Measurements from ENCODE around the gene ATP8B2. TPM values are rescaled to one million over a fixed set of nuclear protein-coding genes. Genes with fewer than 3 reads are reported as not detected.

Gene ATP8B2
- total RNA-seq, 6 donors from 2014 or later, result 20.2 to 45.1 (median 37.4) TPM

- no peak overlapping the region for H3K27ac ChIP-seq
- H3K4me3 ChIP-seq, result no peak overlapping the region
- DNase-seq, result no peak
- peaks cover 0 to 2% (median under 1%) of the 10 kb centered on the region in 4 donors for H3K27me3 ChIP-seq
- TF ChIP-seq CTCF (IDR thresholded peaks at IDR 0.05) (no peak), POLR2AphosphoS5 (IDR thresholded peaks at IDR 0.05) (no peak), EP300 (IDR thresholded peaks at IDR 0.05) (no peak), POLR2A (IDR thresholded peaks at IDR 0.05) (no peak)
- peaks cover 39 to 56% (median 53%) of the 10 kb centered on the region in 4 donors for H3K4me1 ChIP-seq
- H3K9me3 ChIP-seq, result no peaks in the 10 kb centered on the region
- no peak for ATAC-seq (ENCODE audit: low FRiP score in 2 of 2)
- H3K36me3 ChIP-seq, result peaks cover 0 to 44% (median 6%) of the 10 kb centered on the region in 4 donors
These were observed 5.3 kb downstream of the ATP8B2 start for GRCh38 chr1:154330669-154331068.

- WGBS, 2 donors, result 67 to 75% methylated on average over 13 of the region's 13 CpGs
- peak overlapping the region in 3 of 4 donors; percentile 65 to 71 (median 68) for H3K27ac ChIP-seq
- TF ChIP-seq EP300 (IDR thresholded peaks at IDR 0.05) (no peak), CTCF (IDR thresholded peaks at IDR 0.05) (no peak), POLR2AphosphoS5 (IDR thresholded peaks at IDR 0.05) (no peak), POLR2A (IDR thresholded peaks at IDR 0.05) (no peak)
- H3K27me3 ChIP-seq, result no peaks in the 10 kb centered on the region
- H3K9me3 ChIP-seq, result no peaks in the 10 kb centered on the region
- DNase-seq, result no peak
- peaks cover 13 to 21% (median 19%) of the 10 kb centered on the region in 4 donors for H3K4me1 ChIP-seq
- no peak overlapping the region for H3K4me3 ChIP-seq
- H3K36me3 ChIP-seq, result peaks cover 0 to 66% (median 11%) of the 10 kb centered on the region in 4 donors
- no peak for ATAC-seq (ENCODE audit: low FRiP score in 2 of 2)
These were observed 9.0 kb downstream of the ATP8B2 start for GRCh38 chr1:154334079-154335024.

- H3K27me3 ChIP-seq, result no peaks in the 10 kb centered on the region
- no peak for TF ChIP-seq EP300 (IDR thresholded peaks at IDR 0.05)
- peak in 1 of 2 donors; percentile 13 for TF ChIP-seq POLR2AphosphoS5 (IDR thresholded peaks at IDR 0.05)
- no peak for TF ChIP-seq POLR2A (IDR thresholded peaks at IDR 0.05)
- TF ChIP-seq CTCF (IDR thresholded peaks at IDR 0.05), result peak; percentile 80 to 87 (median 86)
- 34 to 35% methylated on average over 11 of the region's 11 CpGs for WGBS, 2 donors
- peak overlapping the region in 3 of 4 donors; percentile 65 to 71 (median 68) for H3K27ac ChIP-seq
- no peak overlapping the region for H3K4me3 ChIP-seq
- DNase-seq, result peak in 1 of 2 donors; percentile 95
- H3K9me3 ChIP-seq, result no peaks in the 10 kb centered on the region
- peak; percentile 89 to 94 for ATAC-seq (ENCODE audit: low FRiP score in 2 of 2)
- H3K4me1 ChIP-seq, result peaks cover 11 to 17% (median 14%) of the 10 kb centered on the region in 4 donors
- H3K36me3 ChIP-seq, result peaks cover 0 to 70% (median 14%) of the 10 kb centered on the region in 4 donors
These were observed 9.8 kb downstream of the ATP8B2 start for GRCh38 chr1:154335025-154335714.

- 77 to 84% methylated on average over 8 of the region's 8 CpGs for WGBS, 2 donors
- no peaks in the 10 kb centered on the region for H3K27me3 ChIP-seq
- TF ChIP-seq CTCF (IDR thresholded peaks at IDR 0.05) (no peak), POLR2A (IDR thresholded peaks at IDR 0.05) (no peak), EP300 (IDR thresholded peaks at IDR 0.05) (no peak), POLR2AphosphoS5 (IDR thresholded peaks at IDR 0.05) (no peak)
- peak overlapping the region in 2 of 4 donors; percentile 49 for H3K27ac ChIP-seq
- H3K36me3 ChIP-seq, result peaks cover 0 to 70% (median 25%) of the 10 kb centered on the region in 4 donors
- H3K4me3 ChIP-seq, result no peak overlapping the region
- H3K4me1 ChIP-seq, result peaks cover 11 to 17% (median 14%) of the 10 kb centered on the region in 4 donors
- H3K9me3 ChIP-seq, result no peaks in the 10 kb centered on the region
- no peak for ATAC-seq (ENCODE audit: low FRiP score in 2 of 2)
- DNase-seq, result no peak
These were observed 12.0 kb downstream of the ATP8B2 start for GRCh38 chr1:154337253-154337894.

Data from upper lobe of left lung (tissue), 6 donors.